H7 (cell line): ENCODE results near the gene ACAP3. TPM values are rescaled to one million over a fixed set of nuclear protein-coding genes. Genes with fewer than 3 reads are reported as not detected.

Source experiments
- DNase-seq: peaks from one replicate; pipeline ENCODE4 v3.0.0; 2012
- H3K27me3 ChIP-seq: 2 replicates; pipeline ENCODE4 v1.6.0; 2011; ENCODE audit warnings: mild to moderate bottlenecking, low read length; ENCODE audit not compliant: control insufficient read depth, insufficient read depth
- H3K36me3 ChIP-seq: replicated peaks from 2 replicates; pipeline ENCODE4 v1.5.1; 2011; ENCODE audit warnings: low read length; ENCODE audit not compliant: control insufficient read depth, insufficient read depth
- H3K4me3 ChIP-seq: 2 replicates; pipeline ENCODE4 v1.5.1; 2011; ENCODE audit warnings: low read depth, mild to moderate bottlenecking, control low read depth, low read length, moderate library complexity; ENCODE audit not compliant: insufficient read depth
- total RNA-seq: library from RNA; depleted of rRNA; stranded (reverse); fragments of >200 nt; shearing (Covaris generic); gene quantifications from 2 replicates; pipeline ENCODE4 v1.2.3, GENCODE V29; 2014

Gene ACAP3
- total RNA-seq, 1 experiment from 2014 or later: 55.9 TPM

- Histone ChIP-seq H3K4me3 (peak overlapping the region; percentile 88), H3K27me3 (no peaks in the 10 kb centered on the region), H3K36me3 (no peaks in the 10 kb centered on the region)
- DNase-seq: peak; percentile 93
Measured at GRCh38 chr1:1347663-1348419, 40.1 kb upstream of the ACAP3 start.

GRCh38 chr1:1347026-1347595 lies 39.4 kb upstream of the ACAP3 start:
- Histone ChIP-seq H3K36me3 (no peaks in the 10 kb centered on the region), H3K27me3 (no peaks in the 10 kb centered on the region), H3K4me3 (no peak overlapping the region)
- no peak for DNase-seq

- Histone ChIP-seq H3K4me3 (no peak overlapping the region), H3K36me3 (peaks cover under 1% of the 10 kb centered on the region; the same call in 1 of the 2 replicates), H3K27me3 (no peaks in the 10 kb centered on the region)
- DNase-seq: no peak
Measured at GRCh38 chr1:1346501-1346890, 38.8 kb upstream of the ACAP3 start.

- DNase-seq: no peak
- Histone ChIP-seq H3K36me3 (peaks cover 5% of the 10 kb centered on the region), H3K27me3 (no peaks in the 10 kb centered on the region), H3K4me3 (no peak overlapping the region)
Measured at GRCh38 chr1:1345860-1346500, 38.2 kb upstream of the ACAP3 start.

GRCh38 chr1:1345384-1345783 lies 37.7 kb upstream of the ACAP3 start:
- Histone ChIP-seq H3K4me3 (no peak overlapping the region), H3K27me3 (no peaks in the 10 kb centered on the region), H3K36me3 (peaks cover 9% of the 10 kb centered on the region)
- no peak for DNase-seq

GRCh38 chr1:1344655-1345361 lies 37.1 kb upstream of the ACAP3 start:
- H3K4me3 ChIP-seq: no peak overlapping the region
- no peaks in the 10 kb centered on the region for H3K27me3 ChIP-seq
- DNase-seq: peak; percentile 91
- H3K36me3 ChIP-seq: peaks cover 9% of the 10 kb centered on the region

- no peaks in the 10 kb centered on the region for H3K27me3 ChIP-seq
- peaks cover 9% of the 10 kb centered on the region for H3K36me3 ChIP-seq
- no peak for DNase-seq
- no peak overlapping the region for H3K4me3 ChIP-seq
Measured at GRCh38 chr1:1343811-1344421, 36.2 kb upstream of the ACAP3 start.

- Histone ChIP-seq H3K36me3 (peaks cover 9% of the 10 kb centered on the region), H3K27me3 (no peaks in the 10 kb centered on the region), H3K4me3 (no peak overlapping the region)
- DNase-seq: no peak
Measured at GRCh38 chr1:1342584-1343115, 34.9 kb upstream of the ACAP3 start.

GRCh38 chr1:1342061-1342562 lies 34.4 kb upstream of the ACAP3 start:
- Histone ChIP-seq H3K4me3 (no peak overlapping the region), H3K27me3 (no peaks in the 10 kb centered on the region), H3K36me3 (peaks cover 9% of the 10 kb centered on the region)
- no peak for DNase-seq

- Histone ChIP-seq H3K27me3 (no peaks in the 10 kb centered on the region), H3K4me3 (no peak overlapping the region), H3K36me3 (peaks cover 9% of the 10 kb centered on the region)
- no peak for DNase-seq
Measured at GRCh38 chr1:1341549-1342021, 33.9 kb upstream of the ACAP3 start.

- Histone ChIP-seq H3K27me3 (no peaks in the 10 kb centered on the region), H3K4me3 (no peak overlapping the region), H3K36me3 (peaks cover 9% of the 10 kb centered on the region)
- DNase-seq: no peak
Measured at GRCh38 chr1:1340791-1341548, 33.2 kb upstream of the ACAP3 start.

GRCh38 chr1:1340185-1340584 lies 32.5 kb upstream of the ACAP3 start:
- peaks cover 9% of the 10 kb centered on the region for H3K36me3 ChIP-seq
- DNase-seq: no peak
- H3K27me3 ChIP-seq: no peaks in the 10 kb centered on the region
- H3K4me3 ChIP-seq: no peak overlapping the region

GRCh38 chr1:1338278-1338677 lies 30.5 kb upstream of the ACAP3 start:
- no peak for DNase-seq
- H3K4me3 ChIP-seq: no peak overlapping the region
- no peaks in the 10 kb centered on the region for H3K27me3 ChIP-seq
- peaks cover 9% of the 10 kb centered on the region for H3K36me3 ChIP-seq
